Measurements from ENCODE around the gene DYRK1A. TPM values are rescaled to one million over a fixed set of nuclear protein-coding genes. Genes with fewer than 3 reads are reported as not detected.

DYRK1A gene
- total and polyA plus RNA-seq, 10 of the 15 experiments (the other 5 are each of a cell fraction or from before 2014, with no cell fraction given), result 2.4 to 68.6 (median 30.7) TPM

- TF ChIP-seq TAF1 (IDR thresholded peaks at IDR 0.05; ENCODE audit: borderline replicate concordance, low read depth, low read length) (no peak), CBX3 (IDR thresholded peaks at IDR 0.05; ENCODE audit: borderline replicate concordance, low read depth) (no peak), SKIL (IDR thresholded peaks at IDR 0.05; ENCODE audit: low read depth, poor library complexity, severe bottlenecking) (no peak), DPF2 (IDR thresholded peaks at IDR 0.05) (no peak), ZBTB33 (IDR thresholded peaks at IDR 0.05) (no peak), CBX5 (IDR thresholded peaks at IDR 0.05; ENCODE audit: low read depth) (no peak), NR2C2 (IDR thresholded peaks at IDR 0.05; ENCODE audit: borderline replicate concordance, control insufficient read depth, insufficient read length, low read depth) (no peak), YY1 (IDR thresholded peaks at IDR 0.05; ENCODE audit: low read depth, low read length) (no peak), BACH1 (IDR thresholded peaks at IDR 0.05; ENCODE audit: borderline replicate concordance) (no peak), SPI1 (IDR thresholded peaks at IDR 0.05; ENCODE audit: borderline replicate concordance, insufficient read depth, low read depth, low read length) (no peak), ELK1 (IDR thresholded peaks at IDR 0.05; ENCODE audit: low read depth, low read length) (no peak), MEF2A (IDR thresholded peaks at IDR 0.05; ENCODE audit: insufficient read depth, low read depth, low read length) (no peak)
- TF ChIP-seq, protein P1, sequence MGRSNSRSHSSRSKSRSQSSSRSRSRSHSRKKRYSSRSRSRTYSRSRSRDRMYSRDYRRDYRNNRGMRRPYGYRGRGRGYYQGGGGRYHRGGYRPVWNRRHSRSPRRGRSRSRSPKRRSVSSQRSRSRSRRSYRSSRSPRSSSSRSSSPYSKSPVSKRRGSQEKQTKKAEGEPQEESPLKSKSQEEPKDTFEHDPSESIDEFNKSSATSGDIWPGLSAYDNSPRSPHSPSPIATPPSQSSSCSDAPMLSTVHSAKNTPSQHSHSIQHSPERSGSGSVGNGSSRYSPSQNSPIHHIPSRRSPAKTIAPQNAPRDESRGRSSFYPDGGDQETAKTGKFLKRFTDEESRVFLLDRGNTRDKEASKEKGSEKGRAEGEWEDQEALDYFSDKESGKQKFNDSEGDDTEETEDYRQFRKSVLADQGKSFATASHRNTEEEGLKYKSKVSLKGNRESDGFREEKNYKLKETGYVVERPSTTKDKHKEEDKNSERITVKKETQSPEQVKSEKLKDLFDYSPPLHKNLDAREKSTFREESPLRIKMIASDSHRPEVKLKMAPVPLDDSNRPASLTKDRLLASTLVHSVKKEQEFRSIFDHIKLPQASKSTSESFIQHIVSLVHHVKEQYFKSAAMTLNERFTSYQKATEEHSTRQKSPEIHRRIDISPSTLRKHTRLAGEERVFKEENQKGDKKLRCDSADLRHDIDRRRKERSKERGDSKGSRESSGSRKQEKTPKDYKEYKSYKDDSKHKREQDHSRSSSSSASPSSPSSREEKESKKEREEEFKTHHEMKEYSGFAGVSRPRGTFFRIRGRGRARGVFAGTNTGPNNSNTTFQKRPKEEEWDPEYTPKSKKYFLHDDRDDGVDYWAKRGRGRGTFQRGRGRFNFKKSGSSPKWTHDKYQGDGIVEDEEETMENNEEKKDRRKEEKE (IDR thresholded peaks at IDR 0.05), result no peak
- TF ChIP-seq, protein P2, sequence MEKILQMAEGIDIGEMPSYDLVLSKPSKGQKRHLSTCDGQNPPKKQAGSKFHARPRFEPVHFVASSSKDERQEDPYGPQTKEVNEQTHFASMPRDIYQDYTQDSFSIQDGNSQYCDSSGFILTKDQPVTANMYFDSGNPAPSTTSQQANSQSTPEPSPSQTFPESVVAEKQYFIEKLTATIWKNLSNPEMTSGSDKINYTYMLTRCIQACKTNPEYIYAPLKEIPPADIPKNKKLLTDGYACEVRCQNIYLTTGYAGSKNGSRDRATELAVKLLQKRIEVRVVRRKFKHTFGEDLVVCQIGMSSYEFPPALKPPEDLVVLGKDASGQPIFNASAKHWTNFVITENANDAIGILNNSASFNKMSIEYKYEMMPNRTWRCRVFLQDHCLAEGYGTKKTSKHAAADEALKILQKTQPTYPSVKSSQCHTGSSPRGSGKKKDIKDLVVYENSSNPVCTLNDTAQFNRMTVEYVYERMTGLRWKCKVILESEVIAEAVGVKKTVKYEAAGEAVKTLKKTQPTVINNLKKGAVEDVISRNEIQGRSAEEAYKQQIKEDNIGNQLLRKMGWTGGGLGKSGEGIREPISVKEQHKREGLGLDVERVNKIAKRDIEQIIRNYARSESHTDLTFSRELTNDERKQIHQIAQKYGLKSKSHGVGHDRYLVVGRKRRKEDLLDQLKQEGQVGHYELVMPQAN (conservative IDR thresholded peaks at IDR 0.05), result no peak
- TF ChIP-seq, protein P3, sequence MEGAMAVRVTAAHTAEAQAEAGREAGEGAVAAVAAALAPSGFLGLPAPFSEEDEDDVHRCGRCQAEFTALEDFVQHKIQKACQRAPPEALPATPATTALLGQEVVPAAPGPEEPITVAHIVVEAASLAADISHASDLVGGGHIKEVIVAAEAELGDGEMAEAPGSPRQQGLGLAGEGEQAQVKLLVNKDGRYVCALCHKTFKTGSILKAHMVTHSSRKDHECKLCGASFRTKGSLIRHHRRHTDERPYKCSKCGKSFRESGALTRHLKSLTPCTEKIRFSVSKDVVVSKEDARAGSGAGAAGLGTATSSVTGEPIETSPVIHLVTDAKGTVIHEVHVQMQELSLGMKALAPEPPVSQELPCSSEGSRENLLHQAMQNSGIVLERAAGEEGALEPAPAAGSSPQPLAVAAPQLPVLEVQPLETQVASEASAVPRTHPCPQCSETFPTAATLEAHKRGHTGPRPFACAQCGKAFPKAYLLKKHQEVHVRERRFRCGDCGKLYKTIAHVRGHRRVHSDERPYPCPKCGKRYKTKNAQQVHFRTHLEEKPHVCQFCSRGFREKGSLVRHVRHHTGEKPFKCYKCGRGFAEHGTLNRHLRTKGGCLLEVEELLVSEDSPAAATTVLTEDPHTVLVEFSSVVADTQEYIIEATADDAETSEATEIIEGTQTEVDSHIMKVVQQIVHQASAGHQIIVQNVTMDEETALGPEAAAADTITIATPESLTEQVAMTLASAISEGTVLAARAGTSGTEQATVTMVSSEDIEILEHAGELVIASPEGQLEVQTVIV (IDR thresholded peaks at IDR 0.05; ENCODE audit: borderline replicate concordance, partially characterized antibody), result no peak
Observed at GRCh38 chr21:37370152-37371040, 3.8 kb downstream of the DYRK1A start (continued).

Data from GM12878 (cell line).